A673 (cell line): ENCODE measurements around the gene PPP1R14B. TPM values are rescaled to one million over a fixed set of nuclear protein-coding genes. Genes with fewer than 3 reads are reported as not detected.
"Not testable (repeated sequence)": the region's sequence is repeated elsewhere in the genome, so short reads cannot be mapped to it uniquely, and the experiment has no call there.

Experiments used
- BruUV-seq: library from RNA; stranded (reverse); fragments of 400-500 nt; replicated peaks from 2 replicates; lab custom pipeline; 2021; lab: Mats Ljungman, UMichigan
- CTCF ChIA-PET: fragments of 300-600 bp; sonication (Branson Sonifier 250); formaldehyde crosslinking; loops from one replicate; lab custom pipeline; 2022; ENCODE audit warnings: antibody characterized with exemption; lab: Charles Lee
- POLR2A ChIA-PET: fragments of 300-600 bp; sonication (Branson Sonifier 250); formaldehyde crosslinking; loops from one replicate; lab custom pipeline; 2022; ENCODE audit warnings: antibody characterized with exemption; ENCODE audit not compliant: low non-redundant PET; lab: Charles Lee
- DNase-seq: peaks from one replicate; pipeline ENCODE4 v3.0.0-alpha.2; 2015; ENCODE audit warnings: low spot score
- H3K27ac ChIP-seq: fragments of 200-600 bp; sonication (generic); 2 replicates; pipeline ENCODE4 v1.5.1; 2016; ENCODE audit warnings: mixed run types, low read depth, mild to moderate bottlenecking, mixed read lengths, antibody characterized with exemption, low read length; ENCODE audit not compliant: poor library complexity, severe bottlenecking
- H3K27me3 ChIP-seq: fragments of 200-600 bp; sonication (generic); replicated peaks from 2 replicates; pipeline ENCODE4 v1.6.1; 2017; ENCODE audit warnings: mixed run types, low read depth, mild to moderate bottlenecking, mixed read lengths, antibody characterized with exemption, low read length; ENCODE audit not compliant: insufficient read depth, poor library complexity
- H3K36me3 ChIP-seq: fragments of 200-600 bp; sonication (generic); 2 replicates; pipeline ENCODE4 v1.6.1; 2016; ENCODE audit warnings: mixed run types, mild to moderate bottlenecking, mixed read lengths, antibody characterized with exemption, low read length; ENCODE audit not compliant: insufficient read depth, poor library complexity, severe bottlenecking
- H3K4me1 ChIP-seq: fragments of 200-600 bp; sonication (generic); 2 replicates; pipeline ENCODE4 v1.6.1; 2017; ENCODE audit warnings: mixed run types, mild to moderate bottlenecking, mixed read lengths, antibody characterized with exemption, low read length; ENCODE audit not compliant: insufficient read depth, poor library complexity, severe bottlenecking
- H3K4me3 ChIP-seq: fragments of 200-600 bp; sonication (generic); 2 replicates; pipeline ENCODE4 v1.5.1; 2016; ENCODE audit warnings: low read depth, mixed run types, mild to moderate bottlenecking, mixed read lengths, low read length; ENCODE audit not compliant: poor library complexity, severe bottlenecking
- H3K9me3 ChIP-seq: fragments of 200-600 bp; sonication (generic); 2 replicates; pipeline ENCODE4 v1.6.1; 2016; ENCODE audit warnings: mixed run types, low read depth, mild to moderate bottlenecking, mixed read lengths, antibody characterized with exemption, low read length; ENCODE audit not compliant: poor library complexity, severe bottlenecking
- CTCF ChIP-seq: fragments of 300-800, 200-600 bp; sonication (generic); conservative IDR thresholded peaks from 2 replicates; pipeline ENCODE4 v1.5.1; 2017; ENCODE audit warnings: low read depth, mild to moderate bottlenecking, antibody characterized with exemption, low read length, moderate library complexity, mixed read lengths
- EZH2 ChIP-seq: fragments of 200-600 bp; sonication (generic); IDR thresholded peaks from 2 replicates; pipeline ENCODE4 v1.6.1; 2017; ENCODE audit warnings: borderline replicate concordance, low read depth, mild to moderate bottlenecking, mixed read lengths, antibody characterized with exemption, low read length; ENCODE audit not compliant: poor library complexity, severe bottlenecking
- intact Hi-C: fragments of 100-400 bp; cut with micrococcal nuclease; formaldehyde crosslinking; loops from one replicate; pipeline ENCODE4 v1.10.0; 2022; ENCODE audit not compliant: unreplicated experiment
- total RNA-seq: library from RNA; stranded (reverse); gene quantifications from 2 replicates; pipeline ENCODE4 v1.2.3, GENCODE V29; 2021

PPP1R14B gene
- total RNA-seq, 1 experiment from 2014 or later, result 378 TPM

- TF ChIP-seq EZH2, result no peak
- no peak for TF ChIP-seq CTCF
- Histone ChIP-seq H3K4me1 (peaks cover 34% of the 10 kb centered on the region), H3K27me3 (no peaks in the 10 kb centered on the region), H3K27ac (no peak overlapping the region), H3K9me3 (no peaks in the 10 kb centered on the region), H3K4me3 (no peak overlapping the region), H3K36me3 (peaks cover 8% of the 10 kb centered on the region)
- no TSS peak for BruUV-seq
- no peak for DNase-seq
- intact Hi-C loops, result loop anchor here (5.0 kb wide), 1 partner anchor 41 kb away; the partner anchor contains the start of gene FERMT3
- ChIA-PET POLR2A (no interaction called here), CTCF (interaction anchor here (0.5 to 2.0 kb wide), 2 partner anchors 44 to 674 kb away, joined by 3 to 6 read pairs; no protein-coding TSS in a partner anchor)
These were observed 1.8 kb upstream of the PPP1R14B start for GRCh38 chr11:64248578-64248977.

- no peaks in the 10 kb centered on the region for H3K9me3 ChIP-seq
- ChIA-PET CTCF (interaction anchor here (0.5 to 2.0 kb wide), 2 partner anchors 43 to 674 kb away, joined by 3 to 6 read pairs; no protein-coding TSS in a partner anchor), POLR2A (no interaction called here)
- TF ChIP-seq CTCF (no peak), EZH2 (no peak)
- peak overlapping the region; percentile 99 for H3K4me3 ChIP-seq
- peaks cover 36% of the 10 kb centered on the region for H3K4me1 ChIP-seq
- intact Hi-C loops, result loop anchor here (5.0 kb wide), 1 partner anchor 41 kb away; the partner anchor contains the start of gene FERMT3
- H3K27me3 ChIP-seq, result no peaks in the 10 kb centered on the region
- BruUV-seq, result no TSS peak
- peak overlapping the region; percentile 10 for H3K27ac ChIP-seq
- DNase-seq, result peak; percentile 49
- H3K36me3 ChIP-seq, result peaks cover 12% of the 10 kb centered on the region
These were observed 1.2 kb upstream of the PPP1R14B start for GRCh38 chr11:64247729-64248531.

- DNase-seq, H3K27me3 ChIP-seq, H3K9me3 ChIP-seq, BruUV-seq, POLR2A ChIA-PET: not testable (repeated sequence)
- intact Hi-C loops, result loop anchor here (5.0 kb wide), 1 partner anchor 39 kb away; the partner anchor contains the start of gene FERMT3
- CTCF ChIA-PET, result interaction anchor here (0.6 kb wide), 1 partner anchor 42 kb away, joined by 3 read pairs; no protein-coding TSS in a partner anchor
- Histone ChIP-seq H3K4me1 (peaks cover 32% of the 10 kb centered on the region), H3K27ac (peak overlapping the region; percentile 92), H3K36me3 (peaks cover 12% of the 10 kb centered on the region), H3K4me3 (peak overlapping the region; percentile 99)
These were observed 197 bp downstream of the PPP1R14B start for GRCh38 chr11:64246621-64246870.
